Choroid plexus epithelial cell (primary cell): ENCODE measurements around the gene CLP1.

Experiments
- DNase-seq: peaks from one replicate; pipeline ENCODE4 v3.0.0-alpha.2; 2010; ENCODE audit warnings: low read depth
- H3K4me3 ChIP-seq: 2 replicates; pipeline ENCODE4 v1.5.1; 2011; ENCODE audit warnings: low read depth, mild to moderate bottlenecking, control low read depth, low read length, moderate library complexity
- CTCF ChIP-seq: conservative IDR thresholded peaks from 2 replicates; pipeline ENCODE4 v1.5.1; 2011; ENCODE audit warnings: low read depth, mild to moderate bottlenecking, control low read depth, inconsistent platforms, low read length, moderate library complexity

The CLP1 gene

GRCh38 chr11:57646799-57647303 is 10.7 kb upstream of the CLP1 start:
- DNase-seq: no peak
- no peak for TF ChIP-seq CTCF
- H3K4me3 ChIP-seq: no peak overlapping the region

GRCh38 chr11:57647372-57647771 is 10.2 kb upstream of the CLP1 start:
- DNase-seq: no peak
- no peak for TF ChIP-seq CTCF
- no peak overlapping the region for H3K4me3 ChIP-seq

- no peak for DNase-seq
- TF ChIP-seq CTCF: no peak
- peak overlapping the region; percentile 61 for H3K4me3 ChIP-seq
Measured at GRCh38 chr11:57647960-57648800, 9.4 kb upstream of the CLP1 start.

GRCh38 chr11:57648801-57649735 is 8.5 kb upstream of the CLP1 start:
- H3K4me3 ChIP-seq: peak overlapping the region; percentile 61
- no peak for TF ChIP-seq CTCF
- no peak for DNase-seq

GRCh38 chr11:57649826-57650738 is 7.5 kb upstream of the CLP1 start, which contains the start of gene YPEL4:
Gene YPEL4 (minus strand): TSS chr11:57649912. CDS start chr11:57647107, 2,805 bp downstream.
- H3K4me3 ChIP-seq: peak within 1 kb of the TSS; percentile 61
- peak; percentile 88 for DNase-seq
- no peak for TF ChIP-seq CTCF

GRCh38 chr11:57650739-57651090 is 6.8 kb upstream of the CLP1 start:
- no peak for TF ChIP-seq CTCF
- no peak overlapping the region for H3K4me3 ChIP-seq
- DNase-seq: no peak
